HEK293 (cell line): Measurements from ENCODE around the gene SDC1.

Source experiments
- CTCF ChIP-seq: fragments of 450-650 bp; formaldehyde crosslinking; IDR thresholded peaks from 2 replicates; pipeline ENCODE4 v1.5.1; 2016; ENCODE audit warnings: missing biosample characterization, missing genetic modification characterization
- HOXC10 ChIP-seq: sonication (generic); formaldehyde crosslinking; IDR thresholded peaks from 2 replicates; pipeline ENCODE4 v1.8.1; 2023; ENCODE audit warnings: mild to moderate bottlenecking, missing genetic modification reagents
- KLF16 ChIP-seq: fragments of 450-650 bp; formaldehyde crosslinking; IDR thresholded peaks from 2 replicates; pipeline ENCODE4 v1.5.1; 2017; ENCODE audit warnings: missing biosample characterization, missing genetic modification characterization
- SP2 ChIP-seq: fragments of 450-650 bp; formaldehyde crosslinking; IDR thresholded peaks from 2 replicates; pipeline ENCODE4 v1.5.1; 2016; ENCODE audit warnings: missing biosample characterization, missing genetic modification characterization
- TRIM28 ChIP-seq: IDR thresholded peaks from 2 replicates; pipeline ENCODE4 v1.6.1; 2011; ENCODE audit warnings: low read length, control low read depth, borderline replicate concordance
- ZNF366 ChIP-seq: fragments of 450-650 bp; formaldehyde crosslinking; conservative IDR thresholded peaks from 2 replicates; pipeline ENCODE4 v1.5.1; 2016; ENCODE audit warnings: missing biosample characterization, missing genetic modification characterization
- ZNF555 ChIP-seq: fragments of 450-650 bp; formaldehyde crosslinking; conservative IDR thresholded peaks from 2 replicates; pipeline ENCODE4 v1.5.1; 2017; ENCODE audit warnings: missing biosample characterization, mild to moderate bottlenecking, missing genetic modification characterization, inconsistent platforms

GRCh38 chr2:20254731-20255130 is 29.8 kb upstream of the SDC1 start:
- TF ChIP-seq KLF16 (tag by site-specific recombination) (no peak), ZNF555 (tag by site-specific recombination) (no peak), TRIM28 (no peak), ZNF366 (tag by site-specific recombination) (no peak), CTCF (tag by site-specific recombination) (no peak), HOXC10 (no peak), SP2 (tag by site-specific recombination) (no peak)
